ENCODE measurements around the gene TBC1D22A. TPM values are rescaled to one million over a fixed set of nuclear protein-coding genes. Genes with fewer than 3 reads are reported as not detected.

The TBC1D22A gene
- total and polyA plus RNA-seq, 2 donors (not counting 3 experiments of a cell fraction or from before 2014, with no cell fraction given) = 26.1 to 32.4 TPM

DNA sequence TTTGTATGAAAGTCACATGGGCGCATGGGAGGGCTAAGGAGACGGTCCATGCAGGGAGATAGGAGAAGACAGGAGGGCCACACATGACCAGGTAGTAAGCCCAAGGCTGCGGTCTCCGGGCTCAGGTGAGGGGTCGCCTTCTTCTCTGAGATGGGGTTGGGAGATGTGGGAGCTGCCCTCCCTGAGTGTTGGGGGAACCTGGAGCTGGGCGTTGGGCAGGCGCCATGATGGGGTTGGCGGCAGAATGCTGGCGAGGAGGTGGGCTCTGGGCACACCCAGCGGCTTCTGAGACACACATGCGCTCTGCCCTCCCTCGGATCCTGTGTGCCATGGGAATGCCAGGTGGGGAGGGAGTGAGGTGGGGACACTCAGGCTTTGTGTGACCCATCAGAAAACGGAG lies 254.8 kb downstream of the TBC1D22A start:
- TF ChIP-seq MYC (IDR thresholded peaks at IDR 0.05; ENCODE audit: low read depth, low read length) = no peak
- no peak for TF ChIP-seq EZH2 (IDR thresholded peaks at IDR 0.05; ENCODE audit: borderline replicate concordance, low read depth, low read length, severe bottlenecking)
- no peak for TF ChIP-seq JUN (IDR thresholded peaks at IDR 0.05; ENCODE audit: borderline replicate concordance, insufficient read depth, insufficient read length, low read depth)
- TF ChIP-seq POLR2A (IDR thresholded peaks at IDR 0.05; ENCODE audit: low read depth, low read length) = no peak
- TF ChIP-seq MAX (IDR thresholded peaks at IDR 0.05; ENCODE audit: insufficient read depth, insufficient read length) = no peak
- TF ChIP-seq FOS (IDR thresholded peaks at IDR 0.05; ENCODE audit: borderline replicate concordance, insufficient read depth, low read length) = no peak
- TF ChIP-seq GATA2 (IDR thresholded peaks at IDR 0.05; ENCODE audit: insufficient read depth, insufficient read length, low read depth, low read length) = no peak
- TF ChIP-seq, protein P1, sequence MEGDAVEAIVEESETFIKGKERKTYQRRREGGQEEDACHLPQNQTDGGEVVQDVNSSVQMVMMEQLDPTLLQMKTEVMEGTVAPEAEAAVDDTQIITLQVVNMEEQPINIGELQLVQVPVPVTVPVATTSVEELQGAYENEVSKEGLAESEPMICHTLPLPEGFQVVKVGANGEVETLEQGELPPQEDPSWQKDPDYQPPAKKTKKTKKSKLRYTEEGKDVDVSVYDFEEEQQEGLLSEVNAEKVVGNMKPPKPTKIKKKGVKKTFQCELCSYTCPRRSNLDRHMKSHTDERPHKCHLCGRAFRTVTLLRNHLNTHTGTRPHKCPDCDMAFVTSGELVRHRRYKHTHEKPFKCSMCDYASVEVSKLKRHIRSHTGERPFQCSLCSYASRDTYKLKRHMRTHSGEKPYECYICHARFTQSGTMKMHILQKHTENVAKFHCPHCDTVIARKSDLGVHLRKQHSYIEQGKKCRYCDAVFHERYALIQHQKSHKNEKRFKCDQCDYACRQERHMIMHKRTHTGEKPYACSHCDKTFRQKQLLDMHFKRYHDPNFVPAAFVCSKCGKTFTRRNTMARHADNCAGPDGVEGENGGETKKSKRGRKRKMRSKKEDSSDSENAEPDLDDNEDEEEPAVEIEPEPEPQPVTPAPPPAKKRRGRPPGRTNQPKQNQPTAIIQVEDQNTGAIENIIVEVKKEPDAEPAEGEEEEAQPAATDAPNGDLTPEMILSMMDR (IDR thresholded peaks at IDR 0.05; ENCODE audit: extremely low read depth in 1 of 2, insufficient read depth in 1 of 2, low read depth in 1 of 2, low read length in 2 of 2) = no peak
- no peak for TF ChIP-seq POLR2AphosphoS5 (IDR thresholded peaks at IDR 0.05; ENCODE audit: insufficient read depth, low read depth, low read length)
- Histone ChIP-seq H3K4me2 (ENCODE audit: insufficient read depth, low read length) (no peak overlapping the region), H3K27ac (ENCODE audit: insufficient read depth, low read depth, low read length) (no peak overlapping the region), H3K4me1 (ENCODE audit: control insufficient read depth, extremely low read depth, insufficient read depth, low read length) (no peaks in the 10 kb centered on the region), H4K20me1 (replicated peaks; ENCODE audit: control insufficient read depth, extremely low read depth, insufficient read depth, low read length) (no peaks in the 10 kb centered on the region), H3K27me3 (ENCODE audit: control insufficient read depth in 2 of 2, insufficient read depth in 2 of 2, low read length in 2 of 2) (no peaks in the 10 kb centered on the region), H3K4me3 (replicated peaks in 1 of 3; ENCODE audit: insufficient read depth in 1 of 3, low read depth in 1 of 3, low read length in 3 of 3) (no peak overlapping the region), H3K36me3 (ENCODE audit: control insufficient read depth in 2 of 2, extremely low read depth in 1 of 2, insufficient read depth in 2 of 2, low read length in 2 of 2) (no peaks in the 10 kb centered on the region), H3K9me1 (replicated peaks; ENCODE audit: control insufficient read depth, extremely low read depth, insufficient read depth, low read length) (no peaks in the 10 kb centered on the region), H3K9me3 (replicated peaks; ENCODE audit: control insufficient read depth, insufficient read depth, low read length) (no peaks in the 10 kb centered on the region), H3K9ac (replicated peaks; ENCODE audit: extremely low read depth, insufficient read depth, low read length) (no peak overlapping the region), H3K79me2 (ENCODE audit: control insufficient read depth, insufficient read depth, low read length) (no peaks in the 10 kb centered on the region), H2AFZ (ENCODE audit: low read depth, low read length) (no peak overlapping the region)
- no peak for FAIRE-seq
- ChIA-PET POLR2A (no interaction called here), CTCF (interaction anchor here (1.4 kb wide), 1 partner anchor 20 kb away, joined by 3 read pairs; no protein-coding TSS in a partner anchor)
- intact Hi-C loops (cut with micrococcal nuclease) = no loop called here
- BruUV-seq (replicated peaks) = no TSS peak
- no peak for DNase-seq (ENCODE audit: low read depth, low spot score)
- dilution Hi-C loops (cut with MboI; ENCODE audit: extremely low pct_ligation_motif_present, low sequenced_read_pairs) = no loop called here
